Astrocyte of the cerebellum (primary cell): ENCODE measurements around the gene MLYCD.

Experiments
- DNase-seq: peaks from one replicate; pipeline ENCODE4 v3.0.0-alpha.2; 2011; ENCODE audit warnings: low read depth
- H3K4me3 ChIP-seq: 2 replicates; pipeline ENCODE4 v1.5.1; 2011; ENCODE audit warnings: mild to moderate bottlenecking, low read depth, low read length, moderate library complexity
- in situ Hi-C: cut with HindIII; loops from 2 replicates; pipeline ENCODE4 v1.10.0; 2017; ENCODE audit warnings: low sequenced_read_pairs
- TF ChIP-seq, protein P1 (sequence below): IDR thresholded peaks from 2 replicates; pipeline ENCODE4 v1.5.1; 2012; ENCODE audit warnings: low read length, low read depth, moderate library complexity, mild to moderate bottlenecking; ENCODE audit errors: missing control alignments

MLYCD gene

DNA sequence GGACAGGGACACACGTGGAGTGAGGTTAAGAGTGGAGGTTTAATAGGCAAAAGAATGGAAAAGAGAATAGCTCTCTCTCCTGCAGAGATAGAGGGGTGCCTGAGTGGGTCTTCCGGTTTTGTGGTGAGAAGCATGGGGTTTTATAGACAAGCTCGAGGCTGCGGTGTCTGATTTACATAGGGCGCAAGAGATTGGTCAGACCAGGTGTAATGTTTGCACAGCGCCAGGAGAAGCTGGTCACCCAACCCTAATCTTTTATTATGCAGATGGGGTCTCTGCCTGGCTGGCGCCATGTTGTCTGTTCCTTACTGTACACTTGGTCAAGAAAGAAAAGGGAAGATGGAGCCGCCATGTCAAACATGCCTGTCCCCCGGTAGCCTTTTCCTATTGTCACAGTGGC is 44.5 kb upstream of the MLYCD start:
- in situ Hi-C loops: no loop called here
- TF ChIP-seq, protein P1, sequence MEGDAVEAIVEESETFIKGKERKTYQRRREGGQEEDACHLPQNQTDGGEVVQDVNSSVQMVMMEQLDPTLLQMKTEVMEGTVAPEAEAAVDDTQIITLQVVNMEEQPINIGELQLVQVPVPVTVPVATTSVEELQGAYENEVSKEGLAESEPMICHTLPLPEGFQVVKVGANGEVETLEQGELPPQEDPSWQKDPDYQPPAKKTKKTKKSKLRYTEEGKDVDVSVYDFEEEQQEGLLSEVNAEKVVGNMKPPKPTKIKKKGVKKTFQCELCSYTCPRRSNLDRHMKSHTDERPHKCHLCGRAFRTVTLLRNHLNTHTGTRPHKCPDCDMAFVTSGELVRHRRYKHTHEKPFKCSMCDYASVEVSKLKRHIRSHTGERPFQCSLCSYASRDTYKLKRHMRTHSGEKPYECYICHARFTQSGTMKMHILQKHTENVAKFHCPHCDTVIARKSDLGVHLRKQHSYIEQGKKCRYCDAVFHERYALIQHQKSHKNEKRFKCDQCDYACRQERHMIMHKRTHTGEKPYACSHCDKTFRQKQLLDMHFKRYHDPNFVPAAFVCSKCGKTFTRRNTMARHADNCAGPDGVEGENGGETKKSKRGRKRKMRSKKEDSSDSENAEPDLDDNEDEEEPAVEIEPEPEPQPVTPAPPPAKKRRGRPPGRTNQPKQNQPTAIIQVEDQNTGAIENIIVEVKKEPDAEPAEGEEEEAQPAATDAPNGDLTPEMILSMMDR: no peak
- no peak overlapping the region for H3K4me3 ChIP-seq
- DNase-seq: no peak

DNA sequence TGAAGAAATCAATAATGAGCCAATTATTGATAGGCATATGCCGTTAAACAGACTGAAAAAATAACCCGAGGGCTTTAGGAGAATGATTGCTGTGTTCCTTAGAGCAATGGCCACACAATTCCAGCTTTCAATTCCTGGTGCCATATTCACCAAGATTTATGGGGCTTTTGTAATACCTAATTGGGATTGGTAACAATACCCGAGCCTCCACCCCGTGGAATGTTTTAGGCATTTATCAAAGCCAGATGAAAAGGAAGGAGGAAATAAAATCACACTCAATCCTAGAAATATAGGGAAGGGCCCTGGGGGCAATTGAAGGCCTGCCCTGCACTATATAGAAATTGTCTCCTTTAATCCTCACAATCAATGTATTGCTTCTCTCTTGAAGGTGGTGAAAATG is 42.1 kb upstream of the MLYCD start:
- in situ Hi-C loops: no loop called here
- TF ChIP-seq, protein P1: no peak
- H3K4me3 ChIP-seq: no peak overlapping the region
- DNase-seq: no peak

- in situ Hi-C loops: no loop called here
- TF ChIP-seq, protein P1: no peak
- H3K4me3 ChIP-seq: no peak overlapping the region
- DNase-seq: no peak
Measured at GRCh38 chr16:83859265-83859664, 39.6 kb upstream of the MLYCD start.

GRCh38 chr16:83862661-83863060 is 36.3 kb upstream of the MLYCD start:
- TF ChIP-seq, protein P1: no peak
- H3K4me3 ChIP-seq: no peak overlapping the region
- no peak for DNase-seq
- in situ Hi-C loops: no loop called here

DNA sequence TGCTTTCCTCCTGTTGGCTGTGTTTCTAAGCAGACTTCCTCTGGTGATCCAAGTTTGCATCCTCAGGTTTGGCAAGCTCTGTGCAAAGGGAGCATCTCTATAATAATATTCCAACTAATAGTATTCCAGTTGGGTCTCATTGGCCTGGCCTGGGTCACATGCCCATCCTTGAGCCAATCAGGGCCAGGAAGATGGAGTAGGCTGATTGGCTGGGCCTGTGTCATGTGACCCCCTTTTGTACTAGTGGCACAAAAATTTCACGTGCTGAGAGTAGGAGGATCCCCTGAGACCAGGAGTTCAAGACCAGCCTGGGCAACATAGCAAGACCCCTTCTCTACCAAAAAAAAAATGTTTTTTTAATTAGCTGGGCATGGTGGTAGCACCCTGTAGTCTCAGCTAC is 35.2 kb upstream of the MLYCD start:
- no peak for DNase-seq
- H3K4me3 ChIP-seq: no peak overlapping the region
- in situ Hi-C loops: no loop called here
- TF ChIP-seq, protein P1: no peak

DNA sequence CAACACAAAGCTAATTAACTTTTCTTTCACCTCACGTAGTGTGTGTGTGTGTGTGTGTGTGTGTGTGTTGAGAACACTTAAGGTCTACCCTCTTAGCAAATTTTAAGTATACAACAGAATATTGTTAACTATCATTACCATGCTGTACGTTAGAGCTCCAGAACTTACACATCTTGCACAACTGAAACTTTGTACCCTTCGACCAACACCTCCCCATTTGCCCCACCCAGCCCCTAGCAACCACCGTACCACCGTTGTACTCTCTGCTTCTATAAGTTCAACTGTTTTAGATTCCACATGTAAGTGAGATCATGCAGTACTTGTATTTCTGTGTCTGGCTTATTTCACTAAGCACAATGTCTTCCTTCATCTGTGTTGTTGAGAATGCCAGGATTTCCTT is 28.1 kb upstream of the MLYCD start:
- no peak for DNase-seq
- in situ Hi-C loops: no loop called here
- TF ChIP-seq, protein P1: no peak
- H3K4me3 ChIP-seq: no peak overlapping the region

DNA sequence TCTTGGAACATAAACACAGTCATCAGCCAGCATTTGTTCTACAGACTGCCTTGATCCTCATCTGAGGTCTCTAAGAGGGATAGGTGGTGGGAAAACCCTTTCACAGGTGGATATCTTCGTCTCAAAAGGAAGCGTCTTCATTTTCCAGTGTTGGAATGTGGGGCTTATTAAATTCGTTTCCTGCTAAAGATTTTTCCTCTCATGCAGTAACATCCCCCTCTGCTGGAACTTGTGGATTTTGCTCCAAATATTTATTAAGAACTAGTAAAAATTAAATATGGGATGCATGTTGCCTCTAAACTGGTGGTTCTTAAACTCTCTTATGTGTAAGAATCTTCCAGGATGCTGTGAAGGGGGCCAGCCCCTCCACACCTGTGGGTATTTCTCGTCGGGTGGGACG is 20.1 kb upstream of the MLYCD start:
- H3K4me3 ChIP-seq: no peak overlapping the region
- TF ChIP-seq, protein P1: peak; percentile 55
- peak; percentile 50 for DNase-seq
- in situ Hi-C loops: no loop called here
